ENCODE data around the gene USP49. TPM values are rescaled to one million over a fixed set of nuclear protein-coding genes. Genes with fewer than 3 reads are reported as not detected.

The USP49 gene
- total RNA-seq, 5 donors from 2014 or later (not counting 1 experiment from before 2014, with no cell fraction given), result 2.5 to 5.2 (median 3.3) TPM

- Mint-ChIP-seq H3K27me3 (no peaks in the 10 kb centered on the region), H3K4me3 (no peak overlapping the region), H3K36me3 (peaks cover 16% of the 10 kb centered on the region), H3K4me1 (peaks cover 14 to 26% (median 23%) of the 10 kb centered on the region in 3 donors), H3K27ac (no peak overlapping the region), H3K9me3 (no peaks in the 10 kb centered on the region)
- 64% methylated on average over 1 of the region's 1 CpG for WGBS (ENCODE audit: insufficient coverage)
- H3K4me1 ChIP-seq (ENCODE audit: control insufficient read depth in 1 of 2, extremely low read depth in 1 of 2, insufficient read depth in 2 of 2, low read length in 2 of 2), result peaks cover 2 to 7% of the 10 kb centered on the region in 2 experiments
- ChIA-PET CTCF (interaction anchor here in 1 of 2 donors (0.9 to 1.7 kb wide), 2 partner anchors 19 to 143 kb away, joined by 4 to 7 read pairs; partner anchors contain the start of genes BYSL and MED20), POLR2A (no interaction called here)
- no peak overlapping the region for H3K27ac ChIP-seq (ENCODE audit: low read length)
- H3K4me3 ChIP-seq (ENCODE audit: control insufficient read depth in 1 of 2, extremely low read depth in 1 of 2, low read length in 1 of 2), result no peak overlapping the region
- peak; percentile 50 to 83 (median 70) for ATAC-seq (replicated peaks in 1 of 4)
- no peaks in the 10 kb centered on the region for H3K9me3 ChIP-seq
- H3K27me3 ChIP-seq (replicated peaks in 1 of 2; ENCODE audit: control insufficient read depth in 2 of 2, extremely low read depth in 1 of 2, insufficient read depth in 2 of 2, low read length in 1 of 2), result no peaks in the 10 kb centered on the region
- DNase-seq, result peak in 34 of 35 experiments; percentile 19 to 80 (median 48)
- peaks cover 0 to 16% of the 10 kb centered on the region in 2 donors for H3K36me3 ChIP-seq (ENCODE audit: control insufficient read depth in 2 of 2, extremely low read depth in 1 of 2, insufficient read depth in 1 of 2, low read length in 1 of 2)
Observed at GRCh38 chr6:41901882-41902519, 6.8 kb upstream of the USP49 start.

- WGBS (ENCODE audit: insufficient coverage), result no CpG with 5 or more reads among the region's 1 CpG
- Histone ChIP-seq H3K27me3 (replicated peaks in 1 of 2; ENCODE audit: control insufficient read depth in 2 of 2, extremely low read depth in 1 of 2, insufficient read depth in 2 of 2, low read length in 1 of 2) (no peaks in the 10 kb centered on the region), H3K4me3 (ENCODE audit: control insufficient read depth in 1 of 2, extremely low read depth in 1 of 2, low read length in 1 of 2) (no peak overlapping the region), H3K36me3 (ENCODE audit: control insufficient read depth in 2 of 2, extremely low read depth in 1 of 2, insufficient read depth in 1 of 2, low read length in 1 of 2) (peaks cover 0 to 6% of the 10 kb centered on the region in 2 donors), H3K27ac (ENCODE audit: low read length) (no peak overlapping the region), H3K9me3 (no peaks in the 10 kb centered on the region), H3K4me1 (ENCODE audit: control insufficient read depth in 1 of 2, extremely low read depth in 1 of 2, insufficient read depth in 2 of 2, low read length in 2 of 2) (peaks cover 10 to 12% of the 10 kb centered on the region in 2 experiments)
- H3K4me1 Mint-ChIP-seq, result peaks cover 20 to 29% (median 25%) of the 10 kb centered on the region in 3 donors
- ATAC-seq (replicated peaks in 1 of 4), result no peak
- H3K36me3 Mint-ChIP-seq, result peaks cover 9% of the 10 kb centered on the region
- ChIA-PET POLR2A (no interaction called here), CTCF (interaction anchor here in 1 of 2 donors (0.9 kb wide), 1 partner anchor 20 kb away, joined by 4 read pairs; the partner anchor contains the start of genes BYSL and MED20)
- no peaks in the 10 kb centered on the region for H3K9me3 Mint-ChIP-seq
- H3K27ac Mint-ChIP-seq, result no peak overlapping the region
- no peak for DNase-seq
- no peak overlapping the region for H3K4me3 Mint-ChIP-seq
- H3K27me3 Mint-ChIP-seq, result no peaks in the 10 kb centered on the region
Observed at GRCh38 chr6:41900861-41901260, 5.7 kb upstream of the USP49 start.

- Histone ChIP-seq H3K27ac (ENCODE audit: low read length) (peak overlapping the region; percentile 59), H3K4me3 (ENCODE audit: control insufficient read depth in 1 of 2, extremely low read depth in 1 of 2, low read length in 1 of 2) (peak overlapping the region in 1 of 2 donors; percentile 92), H3K36me3 (ENCODE audit: control insufficient read depth in 2 of 2, extremely low read depth in 1 of 2, insufficient read depth in 1 of 2, low read length in 1 of 2) (peaks cover 0 to 2% of the 10 kb centered on the region in 2 donors), H3K27me3 (replicated peaks in 1 of 2; ENCODE audit: control insufficient read depth in 2 of 2, extremely low read depth in 1 of 2, insufficient read depth in 2 of 2, low read length in 1 of 2) (peaks cover 0 to 6% of the 10 kb centered on the region in 2 experiments), H3K9me3 (no peaks in the 10 kb centered on the region), H3K4me1 (ENCODE audit: control insufficient read depth in 1 of 2, extremely low read depth in 1 of 2, insufficient read depth in 2 of 2, low read length in 2 of 2) (peaks cover 15 to 21% of the 10 kb centered on the region in 2 experiments)
- no peak for DNase-seq
- no peak for ATAC-seq (replicated peaks in 1 of 4)
- Mint-ChIP-seq H3K4me1 (peaks cover 9 to 17% (median 11%) of the 10 kb centered on the region in 3 donors), H3K4me3 (peak overlapping the region in 1 of 3 donors; percentile 31), H3K27ac (peak overlapping the region; percentile 70 to 88), H3K9me3 (no peaks in the 10 kb centered on the region), H3K27me3 (no peaks in the 10 kb centered on the region), H3K36me3 (no peaks in the 10 kb centered on the region)
- ChIA-PET POLR2A (interaction anchor here in 1 of 2 donors (0.7 kb wide), 2 partner anchors 18 to 144 kb away, joined by 5 to 11 read pairs; no protein-coding TSS in a partner anchor), CTCF (interaction anchor here (0.6 to 2.5 kb wide), 7 partner anchors 25 to 318 kb away, joined by 4 to 23 read pairs (median 6); partner anchors contain the start of genes BYSL (in 1 of the 2), MED20 (in 1 of the 2), TAF8 (in 1 of the 2) and TOMM6 (in 1 of the 2))
- WGBS (ENCODE audit: insufficient coverage), result no CpG with 5 or more reads among the region's 3 CpGs
Observed at GRCh38 chr6:41896281-41896680, 1.1 kb upstream of the USP49 start.

GRCh38 chr6:41894366-41895299, 542 bp downstream of the USP49 start:
- Histone ChIP-seq H3K36me3 (ENCODE audit: control insufficient read depth in 2 of 2, extremely low read depth in 1 of 2, insufficient read depth in 1 of 2, low read length in 1 of 2) (no peaks in the 10 kb centered on the region), H3K27ac (ENCODE audit: low read length) (no peak overlapping the region), H3K27me3 (replicated peaks in 1 of 2; ENCODE audit: control insufficient read depth in 2 of 2, extremely low read depth in 1 of 2, insufficient read depth in 2 of 2, low read length in 1 of 2) (peaks cover 0 to 6% of the 10 kb centered on the region in 2 experiments), H3K4me3 (ENCODE audit: control insufficient read depth in 1 of 2, extremely low read depth in 1 of 2, low read length in 1 of 2) (peak overlapping the region; percentile 69 to 85), H3K9me3 (no peaks in the 10 kb centered on the region), H3K4me1 (ENCODE audit: control insufficient read depth in 1 of 2, extremely low read depth in 1 of 2, insufficient read depth in 2 of 2, low read length in 2 of 2) (peaks cover 15 to 21% of the 10 kb centered on the region in 2 experiments)
- DNase-seq (peak in 3 of 35 experiments; percentile 1 to 27 (median 2)), ATAC-seq (replicated peaks in 1 of 4) (peak; percentile 61 to 66 (median 62))
- H3K36me3 Mint-ChIP-seq, result no peaks in the 10 kb centered on the region
- H3K27ac Mint-ChIP-seq, result no peak overlapping the region
- H3K27me3 Mint-ChIP-seq, result no peaks in the 10 kb centered on the region
- POLR2A ChIA-PET, result interaction anchor here (0.6 to 0.8 kb wide), 5 partner anchors 12 to 342 kb away, joined by 3 to 7 read pairs (median 6); no protein-coding TSS in a partner anchor
- no peak overlapping the region for H3K4me3 Mint-ChIP-seq
- CTCF ChIA-PET, result interaction anchor here (0.6 to 2.5 kb wide), 9 partner anchors 26 to 267 kb away, joined by 3 to 23 read pairs (median 4); partner anchors contain the start of genes BYSL (in 1 of the 2), MED20 (in 1 of the 2) and TOMM6 (in 1 of the 2)
- WGBS (ENCODE audit: insufficient coverage), result 10% methylated on average over 15 of the region's 56 CpGs
- peaks cover 9 to 17% (median 11%) of the 10 kb centered on the region in 3 donors for H3K4me1 Mint-ChIP-seq
- no peaks in the 10 kb centered on the region for H3K9me3 Mint-ChIP-seq

DNA sequence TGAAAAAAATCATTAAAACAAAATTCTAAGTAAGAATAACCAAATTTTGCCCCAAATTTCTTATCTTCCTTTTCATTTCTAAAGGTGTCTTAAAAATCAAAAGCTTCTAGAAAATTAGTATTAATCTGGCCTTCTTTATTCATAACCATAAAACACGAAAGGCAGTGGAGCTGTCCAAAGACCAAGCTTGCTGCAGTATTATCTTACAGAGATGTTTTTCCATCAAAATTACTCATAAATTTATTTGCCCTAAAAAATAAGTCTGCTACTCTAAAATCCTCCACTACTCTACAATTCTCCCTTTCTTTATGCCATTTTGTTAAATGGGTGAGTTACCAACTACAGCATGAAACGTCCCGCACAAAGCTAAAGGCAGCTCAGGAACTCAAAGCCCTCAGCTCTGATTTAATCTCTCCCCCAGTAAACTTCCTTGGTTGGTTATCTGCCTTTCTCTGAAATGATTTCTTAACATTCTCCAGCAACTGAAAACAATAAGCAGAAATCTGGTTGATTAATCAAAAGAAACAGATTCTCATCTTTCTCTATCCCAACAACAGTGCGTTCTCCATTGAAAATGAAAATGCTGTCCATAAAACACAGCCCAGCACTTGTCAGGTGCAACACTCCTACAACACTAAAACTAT, 2.1 kb downstream of the USP49 start:
- H3K4me3 Mint-ChIP-seq, result no peak overlapping the region
- no peaks in the 10 kb centered on the region for H3K27me3 Mint-ChIP-seq
- Histone ChIP-seq H3K27me3 (replicated peaks in 1 of 2; ENCODE audit: control insufficient read depth in 2 of 2, extremely low read depth in 1 of 2, insufficient read depth in 2 of 2, low read length in 1 of 2) (peaks cover 0 to 6% of the 10 kb centered on the region in 2 experiments), H3K9me3 (no peaks in the 10 kb centered on the region), H3K4me1 (ENCODE audit: control insufficient read depth in 1 of 2, extremely low read depth in 1 of 2, insufficient read depth in 2 of 2, low read length in 2 of 2) (peaks cover 15 to 21% of the 10 kb centered on the region in 2 experiments), H3K27ac (ENCODE audit: low read length) (no peak overlapping the region), H3K36me3 (ENCODE audit: control insufficient read depth in 2 of 2, extremely low read depth in 1 of 2, insufficient read depth in 1 of 2, low read length in 1 of 2) (no peaks in the 10 kb centered on the region), H3K4me3 (ENCODE audit: control insufficient read depth in 1 of 2, extremely low read depth in 1 of 2, low read length in 1 of 2) (no peak overlapping the region)
- H3K4me1 Mint-ChIP-seq, result peaks cover 9 to 17% (median 11%) of the 10 kb centered on the region in 3 donors
- 69% methylated on average over 2 of the region's 4 CpGs for WGBS (ENCODE audit: insufficient coverage)
- DNase-seq, result no peak
- H3K36me3 Mint-ChIP-seq, result no peaks in the 10 kb centered on the region
- ChIA-PET CTCF (interaction anchor here in 1 of 2 donors (1.2 kb wide), 1 partner anchor 28 kb away, joined by 3 read pairs; the partner anchor contains the start of genes BYSL and MED20), POLR2A (interaction anchor here in 1 of 2 donors (0.7 to 0.9 kb wide), 2 partner anchors 135 to 324 kb away, joined by 3 read pairs; no protein-coding TSS in a partner anchor)
- H3K9me3 Mint-ChIP-seq, result no peaks in the 10 kb centered on the region
- no peak overlapping the region for H3K27ac Mint-ChIP-seq
- no peak for ATAC-seq (replicated peaks in 1 of 4)

All from T-cell (primary cell).